T1000 (cell line): ENCODE data around the gene AMN.

Source experiments
- DNase-seq: peaks from one replicate; lab custom pipeline; 2025; ENCODE audit warnings: mixed read lengths; lab: John Stamatoyannopoulos, UW

AMN gene

DNA sequence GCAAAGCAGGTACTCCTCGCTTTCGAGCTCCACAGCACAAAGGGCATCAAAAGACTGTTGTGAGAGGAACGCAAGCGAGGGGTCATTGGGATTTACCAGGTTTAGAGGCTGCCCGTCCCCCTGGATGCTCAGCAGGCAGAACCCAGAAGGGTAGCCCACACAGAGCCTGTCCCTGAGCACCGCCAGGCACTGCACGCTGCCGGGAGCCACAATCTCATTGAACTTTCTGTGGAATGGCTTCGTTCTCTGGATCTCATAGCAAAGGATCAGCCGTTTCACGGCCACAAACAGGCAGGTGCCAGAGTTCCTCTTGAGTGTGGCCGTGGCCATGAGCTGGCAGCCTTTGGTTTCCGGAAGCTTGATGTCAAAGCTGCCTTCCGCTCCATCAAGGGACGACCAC lies 21.5 kb downstream of the AMN start:
- DNase-seq, result no peak

DNA sequence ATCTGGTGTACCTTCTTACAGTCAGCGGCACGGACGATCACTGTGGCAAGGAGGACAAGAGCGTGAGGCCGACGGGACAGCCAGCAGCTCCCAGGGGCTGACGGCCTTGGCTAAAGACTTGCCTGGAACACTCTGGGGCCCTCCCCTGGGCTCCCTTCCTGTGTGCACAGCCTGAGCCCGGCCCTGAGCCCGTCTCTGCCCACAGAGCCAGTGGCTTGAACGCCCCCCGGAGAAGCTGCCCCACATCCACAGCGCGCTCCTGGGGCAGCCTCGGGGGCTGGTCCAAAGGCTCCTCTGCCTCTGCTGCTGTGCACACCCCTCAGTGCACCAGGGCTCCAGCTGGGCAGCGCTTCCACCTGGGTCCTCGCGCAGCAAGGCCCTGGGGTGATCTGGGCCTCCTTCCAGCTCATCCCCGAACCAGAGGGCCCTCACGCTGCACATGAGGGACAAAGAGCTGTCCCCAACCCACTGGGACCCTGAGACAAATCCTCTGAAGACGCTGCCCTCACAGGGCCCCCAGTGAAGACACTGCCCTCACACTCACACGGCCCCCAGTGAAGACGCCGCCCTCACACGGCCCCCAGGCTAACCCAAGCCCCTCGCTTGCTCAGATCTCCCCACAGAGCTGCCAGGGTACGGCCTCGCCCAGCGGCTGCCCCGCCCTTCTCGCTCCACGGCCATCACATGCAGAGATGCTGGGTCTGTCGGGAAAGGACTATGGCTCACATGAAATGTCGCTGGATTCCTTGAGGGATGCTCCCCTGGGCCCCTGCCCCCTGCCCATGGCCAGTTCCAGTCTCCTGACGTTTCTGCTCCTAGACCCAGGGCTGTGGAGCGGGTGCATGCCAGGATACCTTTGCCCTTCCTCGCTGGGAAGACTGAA lies 22.2 kb downstream of the AMN start:
- no peak for DNase-seq

DNA sequence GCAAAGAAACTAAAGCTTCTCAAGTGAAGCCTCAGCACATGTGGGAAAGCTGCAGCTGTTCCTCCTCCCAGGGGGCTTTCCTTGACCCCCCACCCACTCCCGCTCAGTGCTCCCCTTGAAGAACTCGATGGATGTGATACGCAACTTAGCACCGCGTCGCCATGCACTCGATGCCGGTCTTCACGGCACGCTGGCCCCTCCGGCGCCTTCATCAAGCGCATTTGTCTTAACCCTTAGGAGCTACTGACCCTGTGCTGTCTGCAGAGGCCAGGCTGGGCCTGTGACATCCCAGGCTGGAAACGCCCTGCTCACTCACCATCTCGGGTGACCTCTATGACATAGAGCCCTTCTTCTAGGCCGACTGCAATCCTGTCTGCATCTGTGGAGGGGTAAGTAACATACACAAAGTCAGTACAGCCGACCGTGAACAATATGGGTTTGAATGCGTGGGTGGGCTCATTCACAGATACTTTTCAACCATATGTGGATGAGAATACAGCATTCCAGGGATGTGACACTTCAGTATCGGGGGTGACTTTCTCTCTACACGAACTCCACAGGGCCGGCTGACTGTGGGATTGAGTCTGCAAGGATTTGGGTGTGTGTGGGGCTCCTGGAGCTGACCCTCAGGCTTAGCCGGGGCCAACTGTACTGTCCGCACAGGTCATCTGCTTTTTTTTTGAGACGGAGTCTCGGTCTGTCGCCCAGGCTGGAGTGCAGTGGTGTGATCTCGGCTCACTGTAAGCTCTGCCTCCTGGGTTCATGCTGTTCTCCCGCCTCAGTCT lies 23.1 kb downstream of the AMN start:
- DNase-seq, result no peak

DNA sequence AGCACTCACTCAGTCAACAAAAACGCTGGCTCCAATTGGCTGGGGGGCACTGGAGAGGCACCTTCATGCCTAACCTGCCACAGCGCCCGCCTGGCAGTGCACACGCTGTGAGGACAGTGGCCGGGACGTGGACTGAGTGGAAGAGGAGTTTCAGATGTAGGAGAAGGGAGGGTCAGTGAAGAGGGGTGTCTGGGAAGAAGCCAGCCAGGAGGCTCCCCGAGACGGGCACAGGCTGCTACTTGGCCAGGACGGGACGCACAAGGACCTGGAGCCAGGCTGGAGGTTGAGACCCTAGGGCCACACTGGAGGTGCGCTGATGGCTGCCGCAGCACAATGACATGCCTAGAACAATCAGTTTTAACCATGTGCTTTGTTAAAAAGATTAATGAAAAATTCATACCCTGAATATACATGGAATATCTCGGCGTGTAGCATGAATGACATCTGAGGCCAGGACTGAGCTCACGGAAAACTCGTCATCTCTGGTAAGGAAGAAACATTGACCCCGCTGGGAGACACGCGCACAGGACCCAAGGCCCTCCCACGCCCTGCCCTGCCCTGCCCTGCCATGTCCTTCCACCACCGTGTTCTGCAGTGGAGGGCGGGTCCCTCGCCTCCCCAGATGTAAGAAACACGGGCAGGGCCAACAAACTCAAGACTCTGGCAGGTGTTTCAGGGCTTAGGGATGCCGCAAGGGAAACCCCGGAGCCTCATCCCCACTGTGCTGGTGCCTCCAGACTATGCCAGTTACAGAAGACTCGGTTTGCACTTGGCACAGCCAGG lies 25.0 kb downstream of the AMN start:
- DNase-seq, result no peak

DNA sequence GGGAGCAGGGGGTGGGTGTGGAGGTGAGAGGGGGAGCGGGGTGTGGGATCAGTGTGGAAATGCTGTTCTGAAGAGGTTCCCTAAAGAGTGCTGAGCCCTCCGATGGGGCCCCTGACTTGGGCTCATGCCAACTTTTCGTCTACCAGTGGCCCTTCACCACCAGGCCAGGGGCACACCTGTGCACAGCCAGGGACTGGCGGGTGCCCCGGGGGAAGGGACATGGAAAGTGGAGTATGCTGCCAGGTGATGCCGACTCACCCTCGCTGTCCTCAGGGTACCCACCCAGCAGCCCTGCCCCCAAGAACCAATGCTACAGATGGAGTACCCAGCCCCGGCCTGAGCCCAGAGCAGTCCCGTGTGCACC lies 26.2 kb downstream of the AMN start:
- DNase-seq, result no peak

DNA sequence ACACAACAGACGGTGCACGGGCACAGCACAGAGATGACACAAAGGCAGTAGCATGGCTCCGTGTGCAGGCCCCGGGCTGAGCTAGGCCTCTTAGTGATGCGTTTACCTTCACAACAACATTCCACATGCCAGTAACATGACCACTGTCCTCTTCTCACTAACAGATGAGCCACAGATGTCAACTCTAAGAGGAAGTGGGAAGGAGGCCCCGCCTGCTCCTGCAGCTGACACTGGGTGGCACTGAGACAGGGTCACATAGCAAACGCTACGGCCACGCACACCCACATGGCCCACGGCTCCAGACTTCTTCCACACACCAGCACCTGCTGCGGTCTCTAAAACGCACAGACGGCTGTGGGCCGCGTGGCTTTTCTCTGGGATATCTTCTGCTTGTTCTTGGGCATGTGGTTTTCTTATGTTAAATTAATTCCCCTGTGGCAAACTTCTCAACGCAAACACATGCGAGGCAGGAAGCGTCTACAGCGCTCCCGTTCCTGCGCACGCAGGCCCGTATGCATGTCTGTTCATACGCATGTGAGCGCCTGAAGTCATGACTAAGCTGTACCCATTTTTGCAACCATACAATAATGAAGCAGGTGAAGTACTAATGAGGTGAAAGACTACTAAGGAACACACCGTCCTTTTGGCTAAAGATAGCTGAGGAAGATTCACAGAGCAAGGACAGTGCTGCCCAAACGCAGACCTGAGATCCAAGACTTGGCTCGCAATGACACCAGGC lies 26.8 kb downstream of the AMN start:
- DNase-seq, result no peak

DNA sequence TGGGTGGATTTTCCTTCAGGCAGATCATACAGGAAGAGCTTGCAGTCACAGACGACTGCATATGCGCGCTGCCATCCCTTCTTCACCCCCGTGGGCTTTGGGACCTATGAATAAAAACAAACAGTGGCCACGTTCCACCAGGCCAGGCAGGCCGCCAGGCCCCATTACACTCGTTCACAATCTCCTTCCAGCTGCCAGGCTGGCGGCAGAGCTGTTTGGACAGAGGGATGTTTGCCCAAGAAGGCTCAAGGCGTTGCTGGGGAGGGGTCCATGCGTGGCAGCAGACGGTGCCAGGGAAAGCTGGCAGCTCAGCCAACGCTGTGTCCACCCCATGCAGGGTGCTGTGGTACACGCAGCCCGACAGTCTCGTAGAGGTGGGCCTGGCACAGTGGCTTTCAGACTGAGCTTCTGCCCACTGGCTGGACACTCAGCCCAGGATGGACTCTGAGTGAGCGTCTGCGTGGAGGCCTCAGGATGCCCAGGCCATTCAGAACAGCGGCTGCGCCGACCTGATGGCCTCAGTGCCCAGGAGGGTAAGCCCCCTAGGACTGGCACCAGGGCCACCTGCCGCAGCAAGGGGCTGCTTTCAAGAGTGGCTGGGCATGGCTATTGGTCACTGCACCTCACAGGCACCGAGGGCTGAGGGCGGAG lies 27.5 kb downstream of the AMN start:
- no peak for DNase-seq

DNA sequence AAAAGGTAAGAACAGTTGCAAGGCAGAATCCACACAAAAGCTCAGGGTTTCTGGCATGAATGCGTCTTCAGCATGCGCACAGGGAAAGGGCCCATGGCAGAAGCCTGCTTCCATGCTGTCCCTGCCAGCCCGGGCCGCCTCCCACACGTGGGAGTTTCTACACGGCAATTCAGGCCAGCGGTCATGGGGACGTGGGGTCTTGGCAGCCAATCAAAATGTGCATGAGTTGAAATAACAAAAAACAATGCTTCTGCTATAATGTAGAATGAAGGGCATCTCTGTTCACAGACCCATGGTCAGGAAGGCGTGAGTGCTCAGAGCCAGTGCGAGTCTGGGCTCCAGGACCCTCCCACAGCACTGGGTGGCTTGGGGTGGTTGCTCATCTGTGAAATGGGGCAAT lies 28.6 kb downstream of the AMN start:
- no peak for DNase-seq

DNA sequence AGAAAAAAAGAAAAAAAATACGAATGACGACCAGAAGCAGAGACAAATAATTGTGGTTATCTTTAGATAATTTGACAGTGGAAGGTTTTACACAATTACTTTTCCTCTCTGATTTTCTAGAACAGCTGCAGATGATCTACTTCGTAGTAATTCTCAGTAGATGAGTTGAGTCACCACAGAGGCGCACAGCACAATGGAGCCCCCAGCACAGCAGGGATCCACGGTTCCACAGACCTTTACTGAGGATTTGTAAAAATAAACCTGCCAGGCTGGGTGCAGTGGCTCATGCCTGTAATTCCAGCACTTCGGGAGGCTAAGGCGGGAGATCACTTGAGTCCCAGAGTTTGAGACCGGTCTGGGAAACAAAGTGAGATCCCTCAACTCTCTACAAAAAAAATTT lies 29.3 kb downstream of the AMN start:
- DNase-seq, result no peak

DNA sequence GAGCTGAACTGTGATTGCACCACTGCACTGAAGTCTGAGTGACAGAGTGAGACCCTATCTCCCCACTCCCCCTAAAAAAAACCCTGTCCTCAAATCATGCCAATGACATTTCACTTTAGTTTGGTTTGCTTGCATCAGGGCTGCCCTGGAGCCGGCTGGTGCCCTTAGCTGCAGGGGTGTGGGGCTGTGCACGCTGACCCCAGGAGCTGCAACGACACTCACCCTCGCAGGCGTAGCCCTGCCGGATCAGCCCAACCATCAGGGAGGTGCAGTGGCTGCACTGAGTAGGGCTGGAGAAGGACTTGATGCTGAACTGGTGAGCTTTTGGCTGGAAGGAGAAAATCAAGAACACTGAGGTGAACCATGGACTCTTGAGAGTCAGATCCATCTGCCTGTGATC lies 29.8 kb downstream of the AMN start:
- no peak for DNase-seq

DNA sequence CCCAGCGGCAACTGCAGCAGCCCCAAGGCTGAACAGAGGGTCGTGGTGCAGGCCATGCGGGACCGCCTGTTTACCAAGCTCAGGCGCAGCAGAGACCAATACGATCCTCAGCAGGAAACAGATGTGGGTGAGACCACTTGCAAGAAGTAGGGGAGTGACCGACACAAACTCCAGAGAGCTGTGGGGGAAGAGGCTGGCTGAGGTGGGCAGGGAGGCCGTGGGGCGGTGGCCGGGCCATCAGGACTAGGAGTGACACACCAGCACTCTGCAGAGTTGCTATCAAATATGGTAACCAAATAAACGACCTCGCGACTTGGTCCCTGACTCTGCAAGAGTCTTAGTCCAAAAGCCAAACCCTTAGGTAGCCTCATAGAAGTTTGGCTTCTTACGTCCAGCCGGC lies 30.6 kb downstream of the AMN start:
- no peak for DNase-seq

DNA sequence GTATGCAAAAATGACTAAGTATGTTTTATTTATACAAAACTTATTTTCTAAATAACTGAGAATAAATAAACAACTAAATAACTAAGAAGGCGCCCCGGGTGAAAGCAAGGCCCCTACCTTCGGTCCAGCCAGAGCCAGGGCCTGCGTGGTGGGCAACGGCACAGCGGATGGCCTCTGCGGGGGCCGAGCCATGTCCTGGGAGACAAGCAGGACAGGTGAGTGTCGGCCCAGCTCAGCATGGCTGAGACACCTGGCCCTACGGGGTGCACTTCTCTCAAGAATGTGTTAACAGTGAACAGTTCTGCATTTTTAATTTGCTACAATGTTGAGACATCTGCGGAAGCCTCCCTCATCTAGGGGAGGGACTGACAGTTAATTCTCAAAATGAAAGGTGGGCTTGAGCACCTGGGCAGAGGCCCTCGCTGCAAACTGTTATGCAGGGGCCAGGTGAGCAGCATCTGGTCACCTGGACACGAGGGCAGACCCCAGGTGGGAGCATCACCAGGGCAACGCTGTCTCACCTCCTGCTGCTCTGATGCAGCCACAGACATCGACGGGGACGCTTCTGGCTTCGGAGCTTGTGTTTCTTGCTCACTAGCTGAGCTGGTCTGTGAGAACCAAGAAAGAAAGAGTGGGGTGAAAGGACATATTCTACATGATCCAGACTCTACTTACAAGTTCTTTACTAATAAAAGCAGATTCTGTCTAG lies 31.8 kb downstream of the AMN start:
- no peak for DNase-seq

DNA sequence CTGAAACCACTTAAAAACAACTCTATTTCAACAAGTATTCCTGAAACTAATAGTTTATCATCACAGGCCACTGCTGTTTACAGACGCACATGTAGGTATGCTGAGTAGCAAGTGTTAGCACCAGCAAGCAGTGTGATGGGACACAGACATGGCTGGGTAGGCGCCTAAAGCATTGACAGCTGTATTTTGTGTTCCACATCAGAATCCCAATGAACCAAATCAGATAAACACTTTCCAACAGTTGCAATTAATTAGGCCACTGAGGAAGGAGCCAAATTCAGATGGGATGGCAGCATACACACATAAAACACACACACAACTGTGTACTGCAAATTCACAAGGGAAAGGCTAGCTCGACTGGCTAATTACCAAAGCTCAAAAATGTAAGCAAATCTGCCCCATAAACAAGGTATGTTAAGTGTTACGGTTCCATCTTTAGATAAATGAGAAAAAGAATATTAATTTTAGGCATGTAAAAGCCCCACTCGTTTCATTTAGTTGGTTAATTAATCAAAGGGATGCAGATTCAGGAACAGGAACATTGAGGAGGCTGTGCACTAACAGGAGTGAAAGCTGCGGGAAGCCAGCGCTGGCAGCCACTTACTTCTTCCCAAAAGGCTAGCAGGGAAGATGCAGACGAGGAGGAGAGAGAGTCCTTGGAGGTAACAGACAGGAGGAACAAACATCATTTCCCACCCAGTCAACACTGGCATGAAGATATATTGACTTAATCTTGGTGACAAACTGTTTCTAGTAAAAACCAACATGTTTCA lies 33.4 kb downstream of the AMN start:
- DNase-seq, result no peak

DNA sequence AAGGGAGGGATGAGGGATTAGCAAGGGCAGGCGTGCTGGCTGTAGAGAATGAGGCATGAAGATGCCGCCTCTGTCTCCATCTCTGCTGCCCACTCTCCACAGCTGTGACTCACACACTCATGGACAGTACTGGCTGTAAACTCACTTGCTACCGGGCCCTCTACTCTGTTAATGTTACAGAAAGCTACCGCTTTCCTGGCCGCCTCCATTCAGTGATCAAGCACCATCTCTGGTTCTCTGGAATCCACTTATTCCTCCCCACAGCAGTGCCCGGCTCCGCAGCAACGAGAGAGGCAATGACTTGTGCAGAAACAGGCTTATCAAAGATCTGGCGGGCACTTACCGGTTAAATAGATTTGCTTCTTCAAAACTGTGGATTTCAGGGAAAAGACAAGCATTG lies 34.8 kb downstream of the AMN start:
- no peak for DNase-seq

DNA sequence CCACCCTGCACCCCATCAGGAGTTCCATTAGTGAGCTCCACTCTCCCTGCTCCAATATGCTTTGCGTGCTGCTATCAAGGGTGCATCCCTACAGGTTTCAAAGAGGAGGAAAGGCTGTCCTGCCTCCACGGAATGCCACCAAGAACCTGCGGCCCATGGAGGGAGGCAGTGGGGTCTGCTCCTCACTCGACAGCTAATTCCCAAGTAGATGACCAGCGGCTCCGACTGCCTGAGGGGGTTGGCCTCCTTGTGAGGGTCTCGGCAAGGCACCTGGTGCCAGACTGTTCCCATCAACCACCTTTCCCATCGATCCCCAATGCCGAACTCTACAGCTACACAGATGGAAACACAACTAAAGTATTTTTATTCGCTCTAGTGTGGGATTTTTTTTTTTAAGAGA lies 36.0 kb downstream of the AMN start:
- DNase-seq, result no peak

DNA sequence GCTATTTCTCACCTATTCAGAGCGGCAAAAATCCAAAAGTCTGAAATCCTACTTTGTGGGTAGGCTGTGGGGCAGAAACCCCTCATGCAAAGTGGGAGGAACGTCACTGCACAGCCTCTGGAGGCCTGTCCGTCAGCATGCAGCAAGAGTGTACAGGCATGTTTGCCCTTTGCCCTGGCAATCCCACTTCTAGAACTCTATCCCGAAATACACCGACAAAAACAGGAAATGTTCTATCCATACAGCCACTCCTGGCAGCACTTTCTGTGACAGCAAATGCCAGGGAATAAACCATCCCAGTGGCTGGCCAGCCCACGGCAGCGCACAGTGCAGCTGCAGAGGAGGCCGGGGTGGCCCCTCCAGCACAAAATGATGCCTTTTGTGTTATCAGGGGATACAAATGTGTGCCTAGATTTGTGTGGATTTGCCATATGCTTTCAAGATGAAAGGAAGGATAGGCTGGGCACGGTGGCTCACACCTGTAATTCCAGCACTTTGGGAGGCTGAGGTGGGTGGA lies 39.7 kb downstream of the AMN start:
- DNase-seq, result no peak

DNA sequence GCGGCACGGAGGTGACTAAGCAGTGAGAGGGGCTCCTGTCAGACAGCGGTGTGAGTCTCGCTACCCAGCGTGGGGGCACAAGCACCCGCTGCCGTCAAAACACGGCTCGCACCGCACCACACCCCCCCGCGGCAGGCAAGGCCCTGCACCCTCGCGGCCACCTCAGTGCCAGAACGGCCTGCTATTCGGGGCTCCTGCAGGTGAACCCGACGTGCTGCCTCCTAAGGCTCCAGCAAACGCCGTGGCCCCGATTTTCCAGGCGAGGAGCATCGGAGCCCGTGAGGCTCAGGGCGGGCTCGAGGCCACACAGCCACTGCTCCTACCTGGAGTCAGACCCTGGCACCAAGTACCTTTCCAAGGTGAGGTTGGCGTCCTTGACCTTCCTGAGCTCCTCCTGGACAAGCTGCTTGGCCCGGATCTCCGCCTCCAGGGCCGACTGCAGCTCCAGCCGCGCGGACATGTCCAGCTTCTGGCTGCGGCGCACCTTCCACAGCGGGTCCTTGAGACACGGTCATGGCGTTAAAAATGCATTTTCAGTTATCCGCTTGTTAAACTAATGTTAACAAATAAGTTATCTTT lies 41.8 kb downstream of the AMN start:
- DNase-seq, result no peak

DNA sequence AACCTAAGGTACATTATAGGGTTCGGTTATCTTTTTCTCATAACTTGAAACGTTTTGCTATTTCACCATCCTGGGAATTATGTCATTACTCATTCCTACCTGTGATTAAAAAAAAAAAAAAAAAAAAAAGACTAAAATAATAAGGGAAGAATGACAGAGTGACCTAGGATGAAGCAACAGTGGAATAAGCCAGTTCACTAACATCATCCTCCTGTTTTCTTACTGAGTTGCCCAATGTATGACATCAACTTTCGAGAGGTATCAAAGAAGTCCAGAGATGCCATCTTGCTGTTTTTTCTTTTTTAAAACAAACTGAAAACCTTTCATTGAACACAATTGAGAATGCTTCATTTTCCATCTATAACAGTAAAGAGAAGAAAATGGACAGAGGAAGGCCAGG lies 42.8 kb downstream of the AMN start:
- DNase-seq, result no peak

DNA sequence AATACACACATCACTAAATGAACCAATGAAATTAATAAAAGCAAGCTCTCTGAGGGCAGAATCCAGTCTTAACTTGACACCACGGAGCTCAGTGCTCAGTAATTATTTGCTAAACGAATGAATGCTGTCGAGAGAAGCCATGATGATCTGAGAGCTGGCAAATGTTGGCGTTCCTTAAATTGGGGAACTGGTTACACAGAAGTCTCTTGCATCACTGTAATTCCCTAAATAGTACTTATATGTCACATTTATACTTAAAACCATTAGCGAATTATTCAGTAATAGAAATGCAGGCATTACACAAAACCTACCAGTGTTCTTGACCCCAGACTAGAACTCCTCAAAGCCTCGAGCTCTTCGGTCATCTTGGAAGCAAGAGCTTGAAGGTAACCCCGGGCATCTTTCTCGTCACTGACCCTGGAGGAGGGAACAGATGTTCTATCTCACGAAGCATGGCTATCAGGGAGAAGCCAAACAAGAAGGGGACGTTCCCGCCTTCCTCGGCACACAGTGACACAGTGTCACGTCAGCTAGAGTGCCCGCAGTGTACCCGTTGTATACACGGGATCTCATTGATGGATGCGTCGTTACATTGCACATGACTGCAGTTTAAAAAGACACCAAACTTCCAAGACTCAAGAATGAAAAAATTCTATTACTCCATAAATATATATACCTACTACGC lies 43.6 kb downstream of the AMN start:
- no peak for DNase-seq
